Measurements from ENCODE around the gene SLC29A1. TPM values are rescaled to one million over a fixed set of nuclear protein-coding genes. Genes with fewer than 3 reads are reported as not detected.

Gene SLC29A1
- polyA plus RNA-seq, 2 of the 4 experiments (the other 2 are of a cell fraction) = 45.6 to 72.3 TPM

- TF ChIP-seq RFX5 (IDR thresholded peaks at IDR 0.05) (no peak), MAZ (IDR thresholded peaks at IDR 0.05; ENCODE audit: borderline replicate concordance, low read depth, low read length) (no peak), ZFP36 (IDR thresholded peaks at IDR 0.05; ENCODE audit: borderline replicate concordance, partially characterized antibody) (no peak), HEYL (CRISPR knock-in tag; IDR thresholded peaks at IDR 0.05) (no peak), MYC (IDR thresholded peaks at IDR 0.05; ENCODE audit: borderline replicate concordance, low read length) (no peak), JUN (IDR thresholded peaks at IDR 0.05) (peak in 1 of 2 experiments; percentile 50; a peak in 1 of 5 replicates), HMGXB4 (CRISPR knock-in tag; IDR thresholded peaks at IDR 0.05; ENCODE audit: borderline replicate concordance) (no peak), MAFK (IDR thresholded peaks at IDR 0.05; ENCODE audit: partially characterized antibody) (no peak), MAX (IDR thresholded peaks at IDR 0.05) (peak; percentile 38), SMC3 (IDR thresholded peaks at IDR 0.05) (peak; percentile 9; the same call in 1 of the 3 replicates), NR3C1 (IDR thresholded peaks at IDR 0.05) (no peak), POLR2AphosphoS2 (conservative IDR thresholded peaks at IDR 0.05; ENCODE audit: low read length) (no peak), SREBF2 (IDR thresholded peaks at IDR 0.05) (no peak), CBX2 (IDR thresholded peaks at IDR 0.05; ENCODE audit: borderline replicate concordance, low read depth) (no peak), EP300 (IDR thresholded peaks at IDR 0.05) (no peak), ZNF302 (CRISPR knock-in tag; IDR thresholded peaks at IDR 0.05) (no peak), HOXB5 (CRISPR knock-in tag; IDR thresholded peaks at IDR 0.05) (no peak), TP53 (CRISPR knock-in tag; IDR thresholded peaks at IDR 0.05) (no peak), HES2 (IDR thresholded peaks at IDR 0.05) (no peak), GATA3 (IDR thresholded peaks at IDR 0.05; ENCODE audit: borderline replicate concordance) (no peak), TFCP2L1 (CRISPR knock-in tag; IDR thresholded peaks at IDR 0.05) (no peak), CEBPB (IDR thresholded peaks at IDR 0.05) (no peak), BHLHE40 (IDR thresholded peaks at IDR 0.05; ENCODE audit: low read depth, low read length) (no peak), USF2 (IDR thresholded peaks at IDR 0.05) (no peak), FOSL2 (IDR thresholded peaks at IDR 0.05) (no peak), FOSL2 (CRISPR knock-in tag; IDR thresholded peaks at IDR 0.05) (no peak), JUNB (IDR thresholded peaks at IDR 0.05) (no peak), POLR2A (IDR thresholded peaks at IDR 0.05; ENCODE audit: low read length) (peak; percentile 81), REST (IDR thresholded peaks at IDR 0.05) (no peak), PHF8 (IDR thresholded peaks at IDR 0.05; ENCODE audit: borderline replicate concordance, low read depth) (peak; percentile 68; the same call in 1 of the 2 replicates), CTCF (IDR thresholded peaks at IDR 0.05) (peak; percentile 19; the same call in 2 of the 3 replicates), ZSCAN20 (CRISPR knock-in tag; IDR thresholded peaks at IDR 0.05) (no peak), KDM5A (IDR thresholded peaks at IDR 0.05) (peak; percentile 56; the same call in 1 of the 2 replicates)
Measured at GRCh38 chr6:44265007-44265721, 41.8 kb downstream of the SLC29A1 start, which contains the start of gene NFKBIE (continued).
